Measurements from ENCODE around the gene ZNF569. TPM values are rescaled to one million over a fixed set of nuclear protein-coding genes. Genes with fewer than 3 reads are reported as not detected.

Gene ZNF569
- total and polyA plus RNA-seq, 2 of the 13 experiments (the other 11 are each of a cell fraction or from before 2014, with no cell fraction given), result 1.4 to 5.7 TPM

- TF ChIP-seq PLSCR1 (CRISPR knock-in tag; IDR thresholded peaks at IDR 0.05; ENCODE audit: borderline replicate concordance), result no peak
- TF ChIP-seq TBL1XR1 (IDR thresholded peaks at IDR 0.05; ENCODE audit: borderline replicate concordance, low read length, partially characterized antibody), result peak; percentile 48
- no peak for TF ChIP-seq BCL3 (CRISPR knock-in tag; IDR thresholded peaks at IDR 0.05)
- no peak for TF ChIP-seq NBN (conservative IDR thresholded peaks at IDR 0.05)
- TF ChIP-seq ERF (CRISPR knock-in tag; IDR thresholded peaks at IDR 0.05), result peak; percentile 83
- TF ChIP-seq ZFP36L2 (CRISPR knock-in tag; IDR thresholded peaks at IDR 0.05), result no peak
- TF ChIP-seq SPEN (CRISPR knock-in tag; IDR thresholded peaks at IDR 0.05; ENCODE audit: low read depth), result peak; percentile 97
- TF ChIP-seq CBX1 (IDR thresholded peaks at IDR 0.05; ENCODE audit: low read depth), result peak; percentile 50
- peak; percentile 67; the same call in 1 of the 2 replicates for TF ChIP-seq ZNF740 (CRISPR knock-in tag; IDR thresholded peaks at IDR 0.05)
- TF ChIP-seq NR2F1 (CRISPR knock-in tag; IDR thresholded peaks at IDR 0.05), result peak in 1 of 2 experiments; percentile 47; a peak in 2 of 4 replicates
- TF ChIP-seq ZNF704 (CRISPR knock-in tag; IDR thresholded peaks at IDR 0.05; ENCODE audit: borderline replicate concordance), result no peak; the same call in 1 of the 2 replicates
- TF ChIP-seq JUND (CRISPR knock-in tag; IDR thresholded peaks at IDR 0.05), result 0 out of 2 replicates have a peak, but pooled peaks have one; percentile 52
- peak; percentile 88; the same call in 1 of the 2 replicates for TF ChIP-seq MAF1 (CRISPR knock-in tag; IDR thresholded peaks at IDR 0.05; ENCODE audit: borderline replicate concordance)
- TF ChIP-seq HMGXB4 (CRISPR knock-in tag; IDR thresholded peaks at IDR 0.05; ENCODE audit: borderline replicate concordance in 1 of 2, low read depth in 1 of 2), result peak; percentile 52 to 63; a peak in 3 of 4 replicates
- no peak for TF ChIP-seq PHF5A (CRISPR knock-in tag; IDR thresholded peaks at IDR 0.05; ENCODE audit: low read depth, unreplicated experiment)
- peak; percentile 87 for TF ChIP-seq YEATS4 (CRISPR knock-in tag; IDR thresholded peaks at IDR 0.05; ENCODE audit: borderline replicate concordance)
- no peak for TF ChIP-seq ZBTB44 (CRISPR knock-in tag; IDR thresholded peaks at IDR 0.05)
- no peak; the same call in 1 of the 2 replicates for TF ChIP-seq TOE1 (CRISPR knock-in tag; IDR thresholded peaks at IDR 0.05)
- TF ChIP-seq ZNF652 (CRISPR knock-in tag; IDR thresholded peaks at IDR 0.05; ENCODE audit: borderline replicate concordance, low read depth), result no peak
- TF ChIP-seq MED13 (CRISPR knock-in tag; IDR thresholded peaks at IDR 0.05), result peak; percentile 74
Observed at GRCh38 chr19:37370880-37371661, 96.2 kb downstream of the ZNF569 start, which contains the start of gene ZNF527 (continued).

Measured in HepG2 (cell line).